Osteocyte (in vitro differentiated cells): ENCODE results near the gene RNASE9. TPM values are rescaled to one million over a fixed set of nuclear protein-coding genes. Genes with fewer than 3 reads are reported as not detected.
A peak's percentile ranks its signal among the peaks of the same experiment; 100 is the strongest.

Experiments
- DNase-seq: peaks from one replicate; pipeline ENCODE4 v3.0.0; 2021; ENCODE audit warnings: mixed read lengths; ENCODE audit not compliant: unreplicated experiment; ENCODE audit errors: extremely low spot score
- H3K27ac Mint-ChIP-seq: one replicate; pipeline ENCODE4 v1.8.0; 2021; ENCODE audit warnings: mild to moderate bottlenecking, mixed read lengths; ENCODE audit not compliant: unreplicated experiment
- H3K27me3 Mint-ChIP-seq: one replicate; pipeline ENCODE4 v1.8.0; 2021; ENCODE audit warnings: mixed read lengths; ENCODE audit not compliant: unreplicated experiment
- H3K36me3 Mint-ChIP-seq: one replicate; pipeline ENCODE4 v1.8.0; 2021; ENCODE audit warnings: mixed read lengths; ENCODE audit not compliant: unreplicated experiment
- H3K4me1 Mint-ChIP-seq: one replicate; pipeline ENCODE4 v1.8.0; 2021; ENCODE audit warnings: mixed read lengths; ENCODE audit not compliant: unreplicated experiment
- H3K4me3 Mint-ChIP-seq: one replicate; pipeline ENCODE4 v1.8.0; 2021; ENCODE audit warnings: mild to moderate bottlenecking, moderate library complexity, mixed read lengths; ENCODE audit not compliant: unreplicated experiment
- H3K9me3 Mint-ChIP-seq: one replicate; pipeline ENCODE4 v1.8.0; 2021; ENCODE audit warnings: mixed read lengths; ENCODE audit not compliant: unreplicated experiment
- long read RNA-seq: library from polyadenylated mRNA; unstranded; transcript quantifications from one replicate; pipeline ENCODE4 v2.0.0, GENCODE V29; 2021
- total RNA-seq: library from RNA; stranded (reverse); gene quantifications from 2 replicates; pipeline ENCODE4 v1.2.1, GENCODE V29; 2021
- TF ChIP-seq, protein P1 (sequence below): fragments of 200-600 bp; sonication (generic); IDR thresholded peaks from 2 replicates; pipeline ENCODE4 v1.5.0; 2021; ENCODE audit warnings: antibody characterized with exemption, mild to moderate bottlenecking, moderate library complexity

Gene RNASE9
- not detected in 2 replicates for total RNA-seq
- long read RNA-seq, result 0 reads

DNA sequence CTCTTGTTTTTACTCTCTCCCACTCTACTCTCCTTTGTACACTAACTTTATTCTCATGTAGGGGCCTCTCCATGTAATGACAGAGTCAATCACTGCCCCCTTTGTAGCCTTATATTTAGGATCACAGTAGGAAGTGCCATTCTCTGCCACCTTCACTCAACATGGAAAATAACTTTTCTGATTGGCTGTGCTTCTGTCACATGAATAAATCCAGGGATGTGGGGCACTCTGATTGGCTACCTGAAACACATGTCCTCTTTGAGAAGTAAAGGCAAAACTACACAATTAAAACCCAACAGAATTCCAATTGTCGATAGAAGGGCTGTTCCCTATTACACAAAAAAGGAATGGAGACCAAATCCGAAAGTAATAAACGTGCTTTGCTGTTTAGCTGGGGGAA lies at the start of gene RNASE9:
Gene RNASE9, minus strand, starts transcription at position 87 of the 400 bp plus-strand sequence.
- H3K27me3 Mint-ChIP-seq, result peaks cover 20% of the 10 kb centered on the region
- H3K9me3 Mint-ChIP-seq, result no peaks in the 10 kb centered on the region
- H3K27ac Mint-ChIP-seq, result no peak within 1 kb of the TSS
- H3K4me1 Mint-ChIP-seq, result no peaks in the 10 kb centered on the region
- H3K36me3 Mint-ChIP-seq, result no peaks in the 10 kb centered on the region
- TF ChIP-seq, protein P1, sequence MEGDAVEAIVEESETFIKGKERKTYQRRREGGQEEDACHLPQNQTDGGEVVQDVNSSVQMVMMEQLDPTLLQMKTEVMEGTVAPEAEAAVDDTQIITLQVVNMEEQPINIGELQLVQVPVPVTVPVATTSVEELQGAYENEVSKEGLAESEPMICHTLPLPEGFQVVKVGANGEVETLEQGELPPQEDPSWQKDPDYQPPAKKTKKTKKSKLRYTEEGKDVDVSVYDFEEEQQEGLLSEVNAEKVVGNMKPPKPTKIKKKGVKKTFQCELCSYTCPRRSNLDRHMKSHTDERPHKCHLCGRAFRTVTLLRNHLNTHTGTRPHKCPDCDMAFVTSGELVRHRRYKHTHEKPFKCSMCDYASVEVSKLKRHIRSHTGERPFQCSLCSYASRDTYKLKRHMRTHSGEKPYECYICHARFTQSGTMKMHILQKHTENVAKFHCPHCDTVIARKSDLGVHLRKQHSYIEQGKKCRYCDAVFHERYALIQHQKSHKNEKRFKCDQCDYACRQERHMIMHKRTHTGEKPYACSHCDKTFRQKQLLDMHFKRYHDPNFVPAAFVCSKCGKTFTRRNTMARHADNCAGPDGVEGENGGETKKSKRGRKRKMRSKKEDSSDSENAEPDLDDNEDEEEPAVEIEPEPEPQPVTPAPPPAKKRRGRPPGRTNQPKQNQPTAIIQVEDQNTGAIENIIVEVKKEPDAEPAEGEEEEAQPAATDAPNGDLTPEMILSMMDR, result no peak
- no peak within 1 kb of the TSS for H3K4me3 Mint-ChIP-seq
- no peak for DNase-seq

DNA sequence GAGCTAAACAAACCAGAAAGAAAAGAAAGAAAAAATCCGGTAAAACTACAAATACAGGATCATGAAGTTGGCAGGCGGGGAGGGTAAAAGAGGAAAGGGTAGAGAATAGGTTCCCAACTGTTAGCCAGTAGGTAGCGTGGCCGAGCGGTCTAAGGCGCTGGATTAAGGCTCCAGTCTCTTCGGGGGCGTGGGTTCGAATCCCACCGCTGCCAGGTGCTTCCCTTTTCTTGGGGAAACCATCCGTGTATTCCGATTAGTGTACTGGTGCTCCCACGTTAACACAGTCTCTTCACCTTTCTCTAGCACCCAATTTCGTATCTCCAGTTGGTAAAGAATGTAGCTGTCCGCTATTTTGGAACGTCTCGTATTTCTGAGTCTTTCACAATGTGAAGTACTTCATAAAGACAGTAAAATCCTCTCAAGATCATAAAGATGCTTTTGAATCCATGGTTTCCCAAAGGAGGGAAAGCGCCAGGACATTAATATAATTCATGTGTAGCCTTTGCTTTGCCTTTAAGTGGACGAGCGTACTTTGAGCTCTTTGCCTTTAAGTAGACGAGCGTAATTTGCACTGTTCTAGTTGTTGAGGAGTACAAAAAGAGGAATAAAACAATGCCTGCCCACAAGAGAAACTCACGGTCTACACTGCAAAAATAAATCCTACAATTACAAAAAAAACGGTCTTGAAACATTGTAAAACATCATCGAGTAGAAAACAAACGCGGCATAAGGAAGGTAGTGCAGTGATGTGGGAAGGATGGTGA lies 49.3 kb upstream of the RNASE9 start:
- Mint-ChIP-seq H3K27me3 (no peaks in the 10 kb centered on the region), H3K9me3 (no peaks in the 10 kb centered on the region), H3K4me1 (no peaks in the 10 kb centered on the region), H3K36me3 (no peaks in the 10 kb centered on the region), H3K27ac (no peak overlapping the region), H3K4me3 (no peak overlapping the region)
- TF ChIP-seq, protein P1, result no peak
- DNase-seq, result no peak

DNA sequence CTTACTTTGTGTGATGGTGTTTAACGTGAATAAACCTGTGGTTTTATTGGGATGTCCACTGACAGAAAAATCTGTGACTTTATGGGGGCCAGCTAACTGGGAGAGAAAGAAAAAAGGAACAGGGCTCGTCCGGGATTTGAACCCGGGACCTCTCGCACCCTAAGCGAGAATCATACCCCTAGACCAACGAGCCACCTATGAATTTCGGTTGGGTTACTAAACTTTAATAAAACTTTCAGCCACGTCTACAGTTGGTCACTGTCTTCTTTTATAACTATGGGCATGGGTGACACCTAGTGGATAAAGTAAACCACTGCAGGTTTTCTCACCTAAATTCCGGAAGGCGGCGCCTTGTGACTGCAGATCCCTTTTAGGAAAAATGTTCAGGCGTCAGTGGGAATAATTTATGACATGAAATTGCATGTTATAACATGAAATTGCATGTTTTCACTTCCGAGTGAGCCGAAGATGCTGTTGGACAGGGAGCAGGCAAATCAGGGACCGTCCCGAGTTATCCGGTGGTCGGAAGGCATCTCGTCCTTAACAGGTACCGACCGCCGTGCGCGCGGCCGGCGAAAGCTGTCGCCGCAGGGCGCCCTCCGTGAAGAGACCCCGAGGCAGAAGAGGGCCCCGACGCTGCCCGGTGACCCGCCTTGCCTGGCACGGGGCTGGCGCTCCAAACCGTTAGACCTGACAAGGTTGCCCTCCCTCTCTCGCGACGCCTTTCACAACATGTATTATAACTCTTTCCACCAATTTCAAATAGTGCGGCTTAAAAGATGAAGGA lies 48.6 kb upstream of the RNASE9 start:
- no peak for DNase-seq

DNA sequence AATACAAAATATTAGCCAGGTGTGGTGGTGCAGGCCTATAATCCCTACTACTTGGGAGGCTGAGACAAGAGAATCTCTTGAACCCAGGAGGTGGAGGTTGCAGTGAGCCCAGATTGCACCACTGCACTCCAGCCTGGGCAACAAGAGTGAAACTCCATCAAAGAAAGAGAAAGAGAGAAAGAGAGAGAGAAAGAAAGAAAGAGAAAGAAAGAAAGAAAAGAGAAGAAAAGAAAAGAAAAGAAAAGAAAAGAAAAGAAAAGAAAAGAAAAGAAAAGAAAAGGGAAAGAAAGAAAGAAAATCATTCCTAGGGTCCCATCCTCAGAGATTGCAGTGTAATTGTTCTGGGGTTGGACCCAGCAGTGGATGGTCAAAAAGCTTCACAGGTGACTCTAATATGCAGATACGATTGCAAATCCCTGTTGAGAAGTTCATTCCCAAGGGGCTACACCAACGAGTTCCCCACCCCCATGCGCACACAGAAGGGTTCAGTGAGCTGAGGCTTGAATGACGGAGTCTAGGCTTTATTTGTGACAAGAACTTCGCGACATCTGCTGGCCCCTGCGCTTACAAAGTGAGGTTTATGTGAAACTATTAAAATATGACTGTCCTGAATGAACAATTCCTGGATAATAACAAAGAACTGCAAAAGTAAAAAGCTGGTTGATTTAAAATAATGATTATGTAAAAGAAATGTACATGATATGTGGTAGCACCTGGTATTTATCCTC lies 47.7 kb upstream of the RNASE9 start:
- Mint-ChIP-seq H3K4me1 (no peaks in the 10 kb centered on the region), H3K4me3 (no peak overlapping the region), H3K36me3 (no peaks in the 10 kb centered on the region), H3K27me3 (no peaks in the 10 kb centered on the region), H3K27ac (no peak overlapping the region), H3K9me3 (no peaks in the 10 kb centered on the region)
- no peak for DNase-seq
- TF ChIP-seq, protein P1, result no peak

More for the DNA sequence above, 48.6 kb upstream of the RNASE9 start:
- TF ChIP-seq, protein P1, result peak; percentile 99
- H3K4me1 Mint-ChIP-seq, result no peaks in the 10 kb centered on the region
- no peak overlapping the region for H3K4me3 Mint-ChIP-seq
- H3K27me3 Mint-ChIP-seq, result no peaks in the 10 kb centered on the region
- H3K36me3 Mint-ChIP-seq, result no peaks in the 10 kb centered on the region
- H3K9me3 Mint-ChIP-seq, result no peaks in the 10 kb centered on the region
- no peak overlapping the region for H3K27ac Mint-ChIP-seq
